ENCODE results near the gene MFSD6L.

Gene MFSD6L, protein sequence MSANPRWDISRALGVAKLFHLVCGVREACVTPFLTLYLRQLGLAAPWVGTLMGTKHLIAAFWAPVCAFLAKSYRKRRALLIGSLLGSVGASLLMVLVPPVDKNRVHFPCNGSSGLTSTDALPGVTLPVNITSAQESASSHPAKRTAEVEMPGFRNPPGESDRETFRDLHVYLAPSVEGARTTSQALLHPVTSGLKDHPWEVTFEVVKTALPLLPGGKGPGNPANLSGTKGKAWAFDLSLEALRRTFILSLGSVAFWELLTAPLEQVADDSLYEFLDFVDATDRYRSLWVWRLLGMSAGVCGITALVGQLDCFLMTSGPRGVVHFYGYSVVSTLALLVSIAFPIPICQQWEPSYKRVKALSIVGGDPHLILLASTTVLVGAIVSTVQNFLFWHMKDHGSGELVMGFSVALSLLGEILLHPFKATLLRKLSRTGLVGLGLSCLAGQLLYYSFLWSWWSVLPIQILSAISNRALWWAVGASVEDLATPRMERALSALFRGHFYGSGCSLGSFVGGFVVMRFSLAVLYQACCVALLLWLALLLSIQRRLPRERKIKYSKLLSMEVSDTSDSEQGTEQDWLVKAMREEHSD

GRCh38 chr17:8798846-8799569 is at the start of gene MFSD6L:
MFSD6L (minus strand) TSS chr17:8799365; CDS start chr17:8799120, 245 bp downstream.
- no peak for FAIRE-seq

DNA sequence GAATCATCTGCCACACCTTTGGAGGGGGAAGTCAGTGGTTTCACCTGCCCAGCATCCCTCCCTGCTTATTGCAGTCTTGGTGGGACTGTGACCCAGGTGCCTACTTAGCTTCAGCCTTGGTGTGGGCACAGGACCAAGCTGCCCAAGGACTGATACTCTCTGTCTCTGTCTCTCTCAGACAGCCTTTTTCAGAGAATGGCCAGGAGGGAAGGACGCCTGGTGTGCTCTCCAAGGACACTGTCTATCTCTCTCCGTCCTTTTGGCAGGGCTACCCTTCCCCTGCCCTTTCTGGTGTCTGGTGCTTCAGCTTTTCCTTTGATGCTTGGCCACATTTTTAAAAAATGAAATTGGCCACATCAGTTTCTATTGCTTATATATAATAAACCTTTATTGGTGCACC is 48.7 kb upstream of the MFSD6L start:
- FAIRE-seq: no peak

GRCh38 chr17:8846768-8847211 is 47.6 kb upstream of the MFSD6L start:
- FAIRE-seq: no peak

DNA sequence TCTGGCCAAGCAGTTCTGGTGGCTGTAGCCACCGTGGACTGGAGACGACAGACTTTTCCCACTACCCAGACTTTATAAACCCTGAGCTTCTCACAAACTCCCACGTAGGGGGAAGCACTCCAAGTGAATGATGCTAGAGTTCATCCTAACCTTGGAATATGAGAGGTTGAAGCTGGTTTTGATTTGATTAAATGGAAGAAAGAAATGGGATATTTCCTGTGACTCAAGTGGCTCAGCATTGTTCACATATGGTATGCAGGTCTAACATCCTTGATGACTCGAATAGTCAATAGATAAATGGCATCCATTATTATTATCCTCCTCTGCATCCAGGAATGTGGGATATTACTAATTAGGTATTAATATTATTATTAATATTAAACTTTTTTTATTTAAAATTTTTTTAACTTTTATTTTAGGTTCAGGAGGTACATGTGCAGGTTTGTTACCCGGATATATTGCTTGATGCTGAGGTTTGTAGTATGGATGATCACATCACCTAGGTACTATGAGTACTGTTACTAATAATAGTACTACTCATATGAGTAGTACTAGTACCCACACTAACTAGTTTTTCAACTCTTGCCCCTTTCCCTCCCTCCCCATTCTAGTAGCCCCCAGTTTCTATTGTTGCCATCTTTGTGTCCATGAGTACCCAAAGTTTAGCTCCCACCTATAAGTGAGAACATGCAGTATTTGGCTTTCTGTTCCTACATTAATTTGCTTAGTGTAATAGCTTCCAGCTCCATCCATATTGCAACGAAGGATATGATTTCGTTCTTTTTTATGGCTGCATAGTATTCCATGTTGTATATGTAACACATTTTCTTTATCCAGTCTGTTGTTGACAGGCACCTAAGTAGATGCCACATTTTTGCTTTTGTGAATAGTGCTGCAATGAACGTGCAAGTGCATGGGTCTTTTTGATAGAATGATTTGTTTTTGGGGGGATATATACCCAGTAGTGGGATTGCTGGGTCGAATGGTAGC is 45.4 kb upstream of the MFSD6L start:
- FAIRE-seq: no peak

GRCh38 chr17:8843344-8843743 is 44.2 kb upstream of the MFSD6L start:
- FAIRE-seq: no peak

GRCh38 chr17:8841844-8842243 is 42.7 kb upstream of the MFSD6L start:
- no peak for FAIRE-seq

GRCh38 chr17:8839410-8839935 is 40.3 kb upstream of the MFSD6L start:
- FAIRE-seq: no peak

DNA sequence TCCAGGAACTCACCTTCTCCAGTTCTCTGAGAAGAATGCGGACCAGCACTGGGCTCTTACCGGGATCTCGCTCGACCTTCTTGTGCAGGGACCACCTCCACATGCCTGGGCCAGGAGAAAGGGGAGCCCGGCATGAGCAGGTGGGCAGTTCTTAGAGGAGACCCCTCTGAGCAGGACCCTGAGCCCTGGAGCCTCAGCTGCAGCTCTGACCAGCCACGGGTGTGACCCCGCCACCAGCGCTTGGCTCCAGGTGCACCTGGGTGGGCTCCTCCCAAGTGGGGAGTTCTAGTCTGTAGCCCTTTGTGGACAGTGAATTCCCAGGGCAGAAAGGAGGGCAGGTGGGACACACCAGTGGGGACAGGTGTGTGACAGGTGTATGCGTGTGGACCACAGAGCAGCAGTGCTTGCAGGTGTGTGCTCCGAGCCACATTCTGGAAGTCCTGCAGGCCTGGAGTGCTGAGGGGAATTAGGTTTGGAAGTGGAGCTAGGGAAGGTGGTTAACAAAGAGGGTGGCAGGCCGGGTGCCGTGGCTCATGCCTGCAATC is 39.5 kb upstream of the MFSD6L start:
- no peak for FAIRE-seq

DNA sequence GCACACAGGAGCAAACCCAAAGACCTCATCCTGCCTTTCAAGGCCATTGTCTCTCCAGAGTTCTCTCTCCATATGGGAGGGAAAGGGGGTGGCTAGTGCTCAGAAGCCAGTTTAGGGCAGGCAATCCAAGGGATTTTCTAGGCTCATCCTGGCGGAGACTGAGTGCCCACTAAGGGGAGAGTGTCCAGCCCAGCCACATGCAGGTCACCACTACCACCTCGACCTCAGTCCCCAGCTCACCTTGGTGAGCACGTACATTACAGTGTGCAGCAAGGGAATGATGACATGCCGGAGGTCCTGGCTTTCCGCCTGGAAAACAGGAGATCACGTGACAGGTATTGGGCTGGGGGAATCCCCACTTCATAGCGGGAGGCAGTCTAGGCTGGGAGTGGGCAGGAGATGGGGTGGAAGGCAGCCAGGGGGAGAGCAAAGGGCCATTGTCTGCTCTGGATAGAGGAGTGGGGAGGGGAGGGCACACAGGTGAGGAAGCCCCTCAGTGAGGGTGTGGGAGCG is 38.5 kb upstream of the MFSD6L start:
- no peak for FAIRE-seq

- no peak for FAIRE-seq
These were observed 37.8 kb upstream of the MFSD6L start for GRCh38 chr17:8836821-8837562.

DNA sequence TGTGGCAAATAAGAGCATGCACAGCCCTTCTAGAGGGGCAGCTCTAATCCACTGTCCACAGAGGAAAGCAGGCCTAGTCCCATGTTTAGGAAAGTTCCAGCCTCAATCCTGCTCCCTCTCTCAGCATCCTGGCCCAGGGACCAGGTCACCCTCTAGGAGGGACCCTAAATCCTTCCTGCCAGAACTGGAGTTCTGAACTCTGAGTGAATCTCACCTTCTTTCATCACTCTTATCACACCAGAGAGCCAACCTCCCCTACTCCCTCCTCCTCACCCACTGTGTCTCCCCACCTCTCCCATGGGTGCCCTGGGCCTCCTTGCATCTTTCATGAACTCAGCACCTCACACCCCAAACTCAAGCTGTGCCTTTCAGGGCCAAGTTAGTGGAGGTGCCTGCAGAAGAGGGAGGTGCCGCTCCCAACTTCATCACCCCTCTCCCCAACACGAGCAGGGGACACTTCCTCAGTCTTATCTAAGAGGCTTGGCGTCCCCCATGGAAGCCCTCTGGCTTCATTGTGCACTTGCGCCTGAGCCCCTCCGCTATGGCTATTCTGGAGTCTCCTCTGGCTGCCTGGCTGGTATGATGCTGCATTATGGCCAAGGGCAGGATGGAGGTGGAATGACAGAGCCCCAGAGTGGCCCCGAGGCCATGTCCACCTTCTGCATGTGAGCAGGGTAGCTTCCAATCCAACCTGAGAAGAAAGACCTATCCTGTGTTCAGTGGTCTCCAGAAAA is 36.6 kb upstream of the MFSD6L start:
- no peak for FAIRE-seq

DNA sequence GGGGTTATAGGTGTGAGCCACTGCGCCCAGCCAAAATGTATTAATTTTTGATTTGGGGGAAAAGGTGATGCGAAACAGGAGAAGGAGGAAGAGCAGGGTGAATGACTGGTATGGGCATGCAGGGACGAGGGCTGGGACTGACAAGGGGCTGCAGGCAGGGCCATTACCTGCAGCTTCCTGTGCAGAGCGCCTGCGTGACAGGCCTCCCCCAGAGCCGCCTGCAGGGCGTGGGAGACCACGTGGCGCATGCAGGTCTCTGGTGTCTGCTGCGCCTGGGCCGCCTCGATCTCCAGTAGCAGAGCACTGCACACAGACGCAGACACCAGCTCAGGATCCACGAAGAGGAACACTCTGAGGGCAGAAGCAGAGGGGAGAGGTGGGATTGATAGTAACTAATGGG is 35.9 kb upstream of the MFSD6L start:
- no peak for FAIRE-seq

DNA sequence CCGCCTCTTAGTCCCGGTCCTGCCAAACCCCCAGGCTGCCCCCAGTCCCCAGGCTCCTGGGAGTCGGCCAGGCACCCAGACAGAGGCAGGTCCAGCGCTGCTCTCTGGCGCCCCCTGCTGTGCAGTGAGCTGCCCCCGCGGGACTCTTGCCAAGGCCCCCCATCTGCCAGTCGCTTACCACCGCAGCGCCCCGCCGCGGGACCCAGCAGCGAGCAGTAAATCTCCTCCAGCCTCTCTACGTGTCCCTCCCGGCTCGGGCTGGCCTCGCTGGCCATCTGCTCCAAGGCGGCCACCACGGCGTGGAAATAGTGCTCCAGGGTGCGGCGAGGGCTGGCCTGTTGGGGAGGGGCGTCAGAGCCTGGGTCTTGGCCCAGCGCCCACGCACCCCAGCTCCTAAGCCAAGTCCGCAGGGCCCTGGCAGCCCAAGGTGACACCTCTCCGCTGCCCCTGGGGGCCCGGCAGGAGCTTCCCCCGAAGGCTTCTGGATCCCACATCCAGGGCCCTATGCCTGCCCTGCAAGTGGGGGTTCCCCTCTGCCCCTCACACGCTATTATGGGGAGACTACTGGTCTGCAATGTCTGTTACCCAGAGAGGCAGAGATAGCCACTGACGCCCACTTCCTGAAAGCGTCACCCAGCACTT is 33.7 kb upstream of the MFSD6L start:
- no peak for FAIRE-seq

DNA sequence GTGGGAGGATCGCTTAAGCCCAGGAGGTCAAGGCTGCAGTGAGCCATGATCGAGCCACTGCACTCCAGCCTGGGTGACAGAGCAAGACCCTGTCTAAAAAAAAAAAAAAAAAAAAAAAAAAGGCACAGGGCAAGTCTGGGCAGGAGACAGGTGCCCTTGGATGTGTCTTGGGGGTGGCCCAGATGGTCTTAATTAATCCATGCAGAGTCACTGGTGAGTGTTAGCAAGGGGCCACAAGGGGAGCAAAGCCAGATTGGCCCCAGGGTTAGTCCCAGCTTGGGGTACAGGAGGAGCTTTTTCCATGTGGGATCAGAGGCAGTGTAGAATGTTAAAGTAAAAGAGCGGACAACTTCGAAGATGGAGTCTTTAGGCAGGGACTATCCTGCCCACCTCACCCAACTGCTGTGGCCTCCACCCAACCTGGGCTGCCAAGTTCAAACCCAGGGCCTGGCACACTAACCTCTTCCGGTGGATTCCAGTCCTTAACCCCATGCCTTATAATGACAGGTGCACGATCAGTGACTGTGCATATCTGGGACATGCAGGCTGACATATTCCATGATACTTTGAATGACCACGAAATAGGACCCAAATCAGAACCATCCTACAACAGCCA is 32.2 kb upstream of the MFSD6L start:
- FAIRE-seq: no peak

- FAIRE-seq: no peak
These were observed 31.0 kb upstream of the MFSD6L start for GRCh38 chr17:8830141-8830540.

- no peak for FAIRE-seq
These were observed 30.1 kb upstream of the MFSD6L start for GRCh38 chr17:8829036-8829941.

GRCh38 chr17:8828517-8828875 is 29.3 kb upstream of the MFSD6L start:
- no peak for FAIRE-seq

DNA sequence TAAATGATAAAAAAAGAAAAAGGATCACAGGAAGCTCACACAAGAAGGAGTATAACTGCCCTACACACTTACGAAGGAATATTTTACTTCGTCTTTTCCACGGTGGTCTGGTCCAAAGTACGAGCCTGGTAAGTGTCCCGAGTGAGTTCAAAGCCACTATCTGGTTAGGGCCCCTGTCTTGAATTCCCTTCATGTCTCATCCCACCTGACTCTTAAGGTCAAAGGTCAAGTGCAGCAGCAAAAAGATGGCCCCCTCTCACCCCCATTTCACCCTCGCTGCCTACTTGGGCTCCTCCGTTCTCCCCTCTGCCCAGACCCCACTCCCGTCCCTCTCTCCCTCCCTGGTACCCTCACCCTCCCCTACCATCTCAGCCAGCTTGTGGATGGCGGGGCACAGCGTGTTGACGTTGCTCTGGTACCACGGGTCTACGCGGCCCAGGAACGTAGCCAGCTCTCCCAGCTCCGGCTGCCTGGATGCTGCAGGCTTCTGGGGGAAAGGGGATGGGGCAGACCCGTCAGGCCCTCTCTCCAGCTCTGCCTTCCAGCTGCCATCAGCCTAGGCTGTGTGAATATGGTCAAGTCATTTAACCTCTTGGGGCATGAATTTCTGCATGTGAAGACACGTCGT is 27.8 kb upstream of the MFSD6L start:
- FAIRE-seq: no peak

Measured in islet of Langerhans (tissue), 1 donor.